OCI-LY7 (cell line): ENCODE data around the gene KRTAP4-6. TPM values are rescaled to one million over a fixed set of nuclear protein-coding genes. Genes with fewer than 3 reads are reported as not detected.
"Not testable (repeated sequence)": the region's sequence is repeated elsewhere in the genome, so short reads cannot be mapped to it uniquely, and the experiment has no call there.

Source experiments
- BruUV-seq: library from RNA; stranded (reverse); fragments of 400-500 nt; replicated peaks from 2 replicates; lab custom pipeline; 2021; lab: Mats Ljungman, UMichigan
- CTCF ChIA-PET: fragments of 300-600 bp; sonication (Branson Sonifier 250); formaldehyde crosslinking; loops from one replicate; lab custom pipeline; 2022; ENCODE audit warnings: antibody characterized with exemption; ENCODE audit not compliant: unreplicated experiment; lab: Charles Lee
- POLR2A ChIA-PET: fragments of 300-600 bp; sonication (Branson Sonifier 250); formaldehyde crosslinking; loops from one replicate; lab custom pipeline; 2022; ENCODE audit warnings: antibody characterized with exemption; lab: Charles Lee
- DNase-seq: peaks from one replicate; pipeline ENCODE4 v3.0.0-alpha.2; 2015; ENCODE audit warnings: low spot score
- H2AFZ ChIP-seq: fragments of 200-600 bp; sonication (generic), shearing (Covaris generic); 2 replicates; pipeline ENCODE4 v1.6.1; 2014; ENCODE audit warnings: mild to moderate bottlenecking, antibody characterized with exemption, low read length, moderate library complexity
- H3K27ac ChIP-seq: fragments of 200-600 bp; sonication (generic); 2 replicates; pipeline ENCODE4 v1.5.1; 2014; ENCODE audit warnings: mixed run types, low read depth, mild to moderate bottlenecking, moderate library complexity, low read length, inconsistent platforms; ENCODE audit not compliant: poor library complexity, severe bottlenecking
- H3K36me3 ChIP-seq: fragments of 200-600 bp; sonication (generic); 2 replicates; pipeline ENCODE4 v1.6.1; 2014; ENCODE audit warnings: mild to moderate bottlenecking, antibody characterized with exemption, low read length, moderate library complexity, mixed read lengths; ENCODE audit not compliant: insufficient read depth
- H3K4me1 ChIP-seq: fragments of 200-600 bp; sonication (generic); 2 replicates; pipeline ENCODE4 v1.5.1; 2014; ENCODE audit warnings: mild to moderate bottlenecking, low read length; ENCODE audit not compliant: insufficient read depth, poor library complexity, severe bottlenecking
- H3K4me2 ChIP-seq: fragments of 200-600 bp; sonication (generic); 2 replicates; pipeline ENCODE4 v1.6.1; 2014; ENCODE audit warnings: mild to moderate bottlenecking, low read length
- H3K4me3 ChIP-seq: fragments of 200-600 bp; sonication (generic); 2 replicates; pipeline ENCODE4 v1.5.1; 2014; ENCODE audit warnings: mild to moderate bottlenecking, low read depth, low read length; ENCODE audit not compliant: poor library complexity, severe bottlenecking
- H3K79me2 ChIP-seq: fragments of 200-600 bp; sonication (generic); 2 replicates; pipeline ENCODE4 v1.6.1; 2016; ENCODE audit warnings: low read depth, mild to moderate bottlenecking, low read length, moderate library complexity, mixed read lengths; ENCODE audit not compliant: insufficient read depth
- H3K9me2 ChIP-seq: fragments of 200-600 bp; sonication (generic); 2 replicates; pipeline ENCODE4 v1.6.1; 2016; ENCODE audit warnings: mild to moderate bottlenecking, low read length, mixed read lengths; ENCODE audit not compliant: insufficient read depth
- H3K9me3 ChIP-seq: fragments of 200-600 bp; sonication (generic); 2 replicates; pipeline ENCODE4 v1.6.1; 2014; ENCODE audit warnings: mild to moderate bottlenecking, mixed run types, low read length, mixed read lengths
- H4K20me1 ChIP-seq: fragments of 200-600 bp; sonication (generic); 2 replicates; pipeline ENCODE4 v1.6.1; 2014; ENCODE audit warnings: mild to moderate bottlenecking, antibody characterized with exemption, low read length, moderate library complexity, mixed read lengths; ENCODE audit not compliant: insufficient read depth
- CTCF ChIP-seq: fragments of 200-600 bp; sonication (generic); conservative IDR thresholded peaks from 2 replicates; pipeline ENCODE4 v1.5.1; 2014; ENCODE audit warnings: mild to moderate bottlenecking, antibody characterized with exemption, low read length, moderate library complexity, mixed read lengths
- EZH2phosphoT487 ChIP-seq: fragments of 200-600 bp; sonication (generic); IDR thresholded peaks from 2 replicates; pipeline ENCODE4 v1.6.1; 2018; ENCODE audit warnings: low read depth, borderline replicate concordance, mild to moderate bottlenecking, mixed run types, antibody characterized with exemption, low read length, moderate library complexity, mixed read lengths
- intact Hi-C: fragments of 100-400 bp; cut with micrococcal nuclease; formaldehyde crosslinking; loops from one replicate; pipeline ENCODE4 v1.10.0; 2022; ENCODE audit not compliant: unreplicated experiment
- total RNA-seq, 2 experiments: library from RNA; depleted of rRNA in 1 of 2; stranded (reverse); fragments of >200 nt in 1 of 2; shearing (Covaris generic) in 1 of 2; gene quantifications; 2 replicates each; pipeline ENCODE4 v1.2.3, GENCODE V29; 2014 to 2022

Gene KRTAP4-6
- total RNA-seq, 2 experiments from 2014 or later = not detected

DNA sequence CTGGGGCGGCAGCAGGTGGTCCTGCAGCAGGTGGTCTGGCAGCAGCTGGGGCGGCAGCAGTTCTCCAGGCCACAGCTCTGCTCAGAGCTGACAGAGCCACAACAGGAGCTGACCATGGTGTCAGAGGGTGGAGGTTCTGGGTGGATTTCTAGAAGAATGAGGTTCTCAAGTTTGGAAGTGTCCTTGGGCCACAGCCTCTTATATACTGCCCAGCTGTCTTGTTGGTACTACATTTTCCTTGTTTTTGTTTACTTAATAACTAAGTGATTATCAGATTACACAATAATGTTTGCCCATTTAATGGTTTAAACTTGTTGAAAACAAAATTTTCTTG is 9.3 kb upstream of the KRTAP4-6 start, which contains the start of gene KRTAP4-5:
Gene KRTAP4-5, minus strand, starts transcription at position 174 of the 334 bp plus-strand sequence. Its CDS starts 58 bp downstream, at position 116.
- intact Hi-C loops = no loop called here
- H3K36me3 ChIP-seq = no peaks in the 10 kb centered on the region
- no peak for DNase-seq
- H3K79me2 ChIP-seq = no peaks in the 10 kb centered on the region
- ChIA-PET CTCF (no interaction called here), POLR2A (no interaction called here)
- BruUV-seq = no TSS peak
- H3K4me2 ChIP-seq = no peak within 1 kb of the TSS
- no peak within 1 kb of the TSS for H2AFZ ChIP-seq
- H3K9me2 ChIP-seq = no peaks in the 10 kb centered on the region
- no peak for TF ChIP-seq EZH2phosphoT487
- no peak for TF ChIP-seq CTCF
- no peak within 1 kb of the TSS for H3K27ac ChIP-seq
- H3K4me1 ChIP-seq = no peaks in the 10 kb centered on the region
- no peak within 1 kb of the TSS for H3K4me3 ChIP-seq
- H4K20me1 ChIP-seq = no peaks in the 10 kb centered on the region
- H3K9me3 ChIP-seq = no peaks in the 10 kb centered on the region

DNA sequence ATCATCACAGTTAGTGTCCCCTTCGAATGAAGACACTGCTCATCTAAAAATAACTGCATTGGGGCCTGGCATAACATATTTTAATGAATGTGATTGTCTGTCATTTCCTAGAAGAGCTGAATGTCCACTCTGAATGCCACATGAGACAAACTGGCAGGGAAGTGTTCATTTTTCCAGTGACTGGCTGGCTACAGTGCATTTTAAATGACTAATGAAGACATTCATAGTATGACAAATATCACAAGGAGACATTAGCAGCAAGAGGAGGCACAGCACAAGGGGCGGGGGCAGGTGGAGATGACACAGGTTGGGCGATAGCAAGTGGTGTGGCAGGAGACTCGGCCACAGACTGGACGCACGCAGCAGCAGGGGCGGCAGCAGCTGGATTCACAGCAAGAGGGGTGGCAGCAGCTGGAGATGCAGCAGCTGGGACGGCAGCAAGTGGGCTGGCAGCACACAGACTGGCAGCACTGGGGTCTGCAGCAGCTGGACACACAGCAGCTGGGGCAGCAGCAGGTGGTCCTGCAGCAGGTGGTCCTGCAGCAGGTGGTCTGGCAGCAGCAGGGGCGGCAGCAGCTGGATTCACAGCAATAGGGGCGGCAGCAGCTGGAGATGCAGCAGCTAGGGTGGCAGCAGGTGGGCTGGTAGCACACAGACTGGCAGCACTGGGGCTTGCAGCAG is 8.8 kb upstream of the KRTAP4-6 start:
- BruUV-seq, H3K4me3 ChIP-seq, H3K4me2 ChIP-seq, H3K9me2 ChIP-seq, H3K9me3 ChIP-seq, POLR2A ChIA-PET, H4K20me1 ChIP-seq, DNase-seq, H3K27ac ChIP-seq, intact Hi-C loops, H3K36me3 ChIP-seq, H3K79me2 ChIP-seq, CTCF ChIA-PET, H3K4me1 ChIP-seq, H2AFZ ChIP-seq: not testable (repeated sequence)

- Histone ChIP-seq H3K4me2 (no peak overlapping the region), H3K79me2 (no peaks in the 10 kb centered on the region), H2AFZ (no peak overlapping the region), H3K4me3 (no peak overlapping the region), H3K4me1 (no peaks in the 10 kb centered on the region), H3K36me3 (no peaks in the 10 kb centered on the region), H4K20me1 (no peaks in the 10 kb centered on the region), H3K9me3 (no peaks in the 10 kb centered on the region; the same call in 1 of the 2 replicates), H3K27ac (no peak overlapping the region), H3K9me2 (no peaks in the 10 kb centered on the region)
- CTCF ChIA-PET = no interaction called here
- POLR2A ChIA-PET = interaction anchor here (0.7 kb wide), 1 partner anchor 394 kb away, joined by 3 read pairs; no protein-coding TSS in a partner anchor
- intact Hi-C loops = no loop called here
- TF ChIP-seq CTCF = no peak
- no peak for TF ChIP-seq EZH2phosphoT487
- BruUV-seq = no TSS peak
- DNase-seq = no peak
These were observed 7.3 kb upstream of the KRTAP4-6 start for GRCh38 chr17:41147531-41148204.
